B cell (primary cell): ENCODE measurements around the gene UTP3. TPM values are rescaled to one million over a fixed set of nuclear protein-coding genes. Genes with fewer than 3 reads are reported as not detected.

Source experiments
- ATAC-seq: fragments of 200-7000 bp; cut with Tn5 transposase; one replicate; pipeline ENCODE4 v1.10.0; 2021; ENCODE audit warnings: low read depth, mild to moderate bottlenecking, moderate number of reproducible peaks, moderate library complexity
- CTCF ChIA-PET: fragments of 350-600 bp; sonication (Branson Sonifier 250); formaldehyde crosslinking; loops from one replicate; lab custom pipeline; 2021; ENCODE audit warnings: antibody characterized with exemption, inconsistent platforms; lab: Charles Lee
- POLR2A ChIA-PET: fragments of 350-600 bp; sonication (Branson Sonifier 250); formaldehyde crosslinking; loops from one replicate; lab custom pipeline; 2021; ENCODE audit warnings: antibody characterized with exemption; lab: Charles Lee
- DNase-seq: peaks from one replicate; pipeline ENCODE4 v3.0.0; 2013
- H2AFZ ChIP-seq: 2 replicates; pipeline ENCODE4 v1.6.1; 2012; ENCODE audit warnings: mild to moderate bottlenecking, low read depth, low read length; ENCODE audit not compliant: insufficient read depth, poor library complexity, severe bottlenecking
- H3K27ac ChIP-seq, 2 donors: 1 replicate in 1 of 2; 2 replicates in 1 of 2; pipeline ENCODE4 v1.5.1; 2012 to 2013; ENCODE audit warnings: low read length in 2 of 2, mild to moderate bottlenecking in 2 of 2, moderate library complexity in 1 of 2
- H3K27me3 ChIP-seq, 4 experiments: fragments of 200-600 bp in 1 of 4; sonication (generic) in 1 of 4; replicated peaks in 1 of 4; 1 replicate in 2 of 4; 2 replicates in 2 of 4; pipeline versions ENCODE4 v1.6.1 to v1.7.0; 2013 to 2016; ENCODE audit warnings: low read length in 3 of 4, mild to moderate bottlenecking in 2 of 4, mixed read lengths in 1 of 4, moderate library complexity in 1 of 4; ENCODE audit not compliant: insufficient read depth in 4 of 4, control insufficient read depth in 3 of 4; ENCODE audit errors: control extremely low read depth in 1 of 4
- H3K36me3 ChIP-seq, 2 experiments: replicated peaks in 1 of 2; 1 replicate in 1 of 2; 2 replicates in 1 of 2; pipeline versions ENCODE4 v1.6.1 to v1.7.1; 2013; ENCODE audit warnings: low read length in 1 of 2; ENCODE audit not compliant: insufficient read depth in 2 of 2, control insufficient read depth in 1 of 2; ENCODE audit errors: control extremely low read depth in 1 of 2, extremely low read depth in 1 of 2
- H3K4me1 ChIP-seq, 2 donors: fragments of 200-600 bp in 1 of 2; sonication (generic) in 1 of 2; 1 replicate in 1 of 2; 2 replicates in 1 of 2; pipeline versions ENCODE4 v1.5.1 to v1.6.1; 2013 to 2017; ENCODE audit warnings: low read length in 2 of 2; ENCODE audit not compliant: control insufficient read depth in 2 of 2, insufficient read depth in 2 of 2
- H3K4me2 ChIP-seq: replicated peaks from 2 replicates; pipeline ENCODE3; 2012; ENCODE audit warnings: mild to moderate bottlenecking, low read depth, low read length; ENCODE audit not compliant: poor library complexity, severe bottlenecking
- H3K4me3 ChIP-seq, 5 experiments: fragments of 200-600 bp in 1 of 5; sonication (generic) in 1 of 5; 1 replicate in 3 of 5; 2 replicates in 2 of 5; pipeline versions ENCODE4 v1.5.1 to v1.7.0; 2011 to 2016; ENCODE audit warnings: low read length in 4 of 5, mild to moderate bottlenecking in 4 of 5, low read depth in 2 of 5, control low read depth in 1 of 5, moderate library complexity in 1 of 5; ENCODE audit not compliant: insufficient read depth in 1 of 5; ENCODE audit errors: control extremely low read depth in 1 of 5, extremely low read depth in 1 of 5
- H3K79me2 ChIP-seq: fragments of 200-600 bp; sonication (generic); one replicate; pipeline ENCODE4 v1.6.0; 2016; ENCODE audit warnings: low read length; ENCODE audit not compliant: control insufficient read depth, insufficient read depth
- H3K9ac ChIP-seq: fragments of 200-600 bp; sonication (generic); 2 replicates; pipeline ENCODE4 v1.6.1; 2017; ENCODE audit warnings: mild to moderate bottlenecking, low read length, moderate library complexity
- H3K9me3 ChIP-seq, 3 donors: one replicate each; pipeline versions ENCODE4 v1.6.1 to v1.7.1; 2013; ENCODE audit warnings: low read length in 2 of 3; ENCODE audit not compliant: control insufficient read depth in 2 of 3, insufficient read depth in 1 of 3; ENCODE audit errors: control extremely low read depth in 1 of 3
- H4K20me1 ChIP-seq: 2 replicates; pipeline ENCODE4 v1.6.0; 2012; ENCODE audit warnings: mild to moderate bottlenecking, low read length; ENCODE audit not compliant: insufficient read depth, control insufficient read depth, poor library complexity, severe bottlenecking
- H3K27ac Mint-ChIP-seq: one replicate; pipeline ENCODE4 v1.8.0; 2021; ENCODE audit warnings: mixed read lengths
- H3K27me3 Mint-ChIP-seq: one replicate; pipeline ENCODE4 v1.8.0; 2021; ENCODE audit warnings: mixed read lengths
- H3K4me1 Mint-ChIP-seq: one replicate; pipeline ENCODE4 v1.8.0; 2021; ENCODE audit warnings: mixed read lengths
- H3K4me3 Mint-ChIP-seq: one replicate; pipeline ENCODE4 v1.8.0; 2021; ENCODE audit warnings: mixed read lengths
- H3K9me3 Mint-ChIP-seq: one replicate; pipeline ENCODE4 v1.8.0; 2022; ENCODE audit warnings: mixed read lengths; ENCODE audit not compliant: insufficient read depth
- CTCF ChIP-seq: fragments of 200-600 bp; IDR thresholded peaks from one replicate; pipeline ENCODE4 v1.8.0; 2022; ENCODE audit warnings: antibody characterized with exemption, mild to moderate bottlenecking
- EZH2 ChIP-seq: IDR thresholded peaks from 2 replicates; pipeline ENCODE4 v1.6.1; 2012; ENCODE audit warnings: borderline replicate concordance, low read depth, mild to moderate bottlenecking, moderate library complexity, low read length; ENCODE audit not compliant: insufficient read depth, poor library complexity, severe bottlenecking
- WGBS: methylation state at CpG from one replicate; pipeline ENCODE4 v1.1.5; 2013; ENCODE audit warnings: missing lambda C conversion rate; ENCODE audit not compliant: insufficient coverage; 5-methylcytosine and 5-hydroxymethylcytosine counted together
- intact Hi-C: fragments of 100-400 bp; cut with micrococcal nuclease; formaldehyde crosslinking; loops from one replicate; pipeline ENCODE4 v1.10.0; 2022
- polyA plus RNA-seq: library from polyadenylated mRNA; depleted of rRNA; stranded (reverse); fragments of >200 nt; gene quantifications from 2 replicates; pipeline ENCODE4 v1.2.3, GENCODE V29; 2012
- total RNA-seq, 2 donors: library from RNA; stranded (reverse); fragments of 120-200 nt in 1 of 2; gene quantifications; 1 replicate in 1 of 2; 2 replicates in 1 of 2; pipeline versions ENCODE4 v1.2.3 to v1.2.4, GENCODE V29; 2013 to 2022

Gene UTP3
- total and polyA plus RNA-seq, 2 donors (not counting 1 experiment from before 2014, with no cell fraction given): 6.2 to 42.2 TPM

- Histone ChIP-seq H3K27me3 (no peaks in the 10 kb centered on the region), H3K9ac (peak overlapping the region; percentile 96), H4K20me1 (no peaks in the 10 kb centered on the region), H3K4me2 (peak overlapping the region; percentile 88), H3K4me3 (peak overlapping the region; percentile 66 to 97 (median 92)), H2AFZ (peak overlapping the region; percentile 96), H3K79me2 (peaks cover 18% of the 10 kb centered on the region), H3K27ac (peak overlapping the region; percentile 96 to 98), H3K9me3 (no peaks in the 10 kb centered on the region), H3K4me1 (peaks cover 24 to 32% of the 10 kb centered on the region in 2 donors), H3K36me3 (no peaks in the 10 kb centered on the region)
- peaks cover 38% of the 10 kb centered on the region for H3K4me1 Mint-ChIP-seq
- ATAC-seq (no peak), DNase-seq (no peak)
- peak overlapping the region; percentile 100 for H3K27ac Mint-ChIP-seq
- ChIA-PET POLR2A (interaction anchor here (0.8 to 2.2 kb wide), 3 partner anchors 17 to 35 kb away, joined by 3 to 13 read pairs (median 5); no protein-coding TSS in a partner anchor), CTCF (interaction anchor here (0.5 to 4.1 kb wide), 11 partner anchors 10 to 47 kb away, joined by 3 to 21 read pairs (median 4); no protein-coding TSS in a partner anchor)
- H3K27me3 Mint-ChIP-seq: no peaks in the 10 kb centered on the region
- no peaks in the 10 kb centered on the region for H3K9me3 Mint-ChIP-seq
- WGBS: 66% methylated on average over 8 of the region's 13 CpGs
- peak overlapping the region; percentile 100 for H3K4me3 Mint-ChIP-seq
- intact Hi-C loops: loop anchor here (5.0 kb wide), 1 partner anchor 150 kb away; the partner anchor contains the start of gene GRSF1
- no peak for TF ChIP-seq EZH2
- TF ChIP-seq CTCF: no peak
Measured at GRCh38 chr4:70687392-70687791, 940 bp upstream of the UTP3 start.

DNA sequence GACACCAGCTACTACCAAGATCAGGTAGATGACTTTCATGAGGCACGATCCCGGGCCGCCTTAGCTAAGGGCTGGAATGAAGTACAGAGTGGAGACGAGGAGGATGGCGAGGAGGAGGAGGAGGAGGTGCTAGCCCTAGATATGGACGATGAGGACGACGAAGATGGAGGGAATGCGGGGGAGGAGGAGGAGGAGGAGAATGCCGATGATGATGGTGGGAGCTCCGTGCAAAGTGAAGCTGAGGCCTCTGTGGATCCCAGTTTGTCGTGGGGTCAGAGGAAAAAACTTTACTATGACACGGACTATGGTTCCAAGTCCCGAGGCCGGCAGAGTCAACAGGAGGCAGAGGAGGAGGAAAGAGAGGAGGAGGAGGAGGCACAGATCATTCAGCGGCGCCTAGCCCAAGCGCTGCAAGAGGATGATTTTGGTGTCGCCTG, 481 bp downstream of the UTP3 start:
- Mint-ChIP-seq H3K4me3 (peak overlapping the region; percentile 100), H3K27me3 (no peaks in the 10 kb centered on the region), H3K4me1 (peaks cover 39% of the 10 kb centered on the region), H3K27ac (peak overlapping the region; percentile 100), H3K9me3 (no peaks in the 10 kb centered on the region)
- TF ChIP-seq CTCF (no peak), EZH2 (no peak)
- DNase-seq (no peak), ATAC-seq (no peak)
- no peaks in the 10 kb centered on the region for H4K20me1 ChIP-seq
- H3K9me3 ChIP-seq: no peaks in the 10 kb centered on the region
- H3K27me3 ChIP-seq: no peaks in the 10 kb centered on the region
- peaks cover 24 to 32% of the 10 kb centered on the region in 2 donors for H3K4me1 ChIP-seq
- peak overlapping the region; percentile 96 for H3K9ac ChIP-seq
- peaks cover 18% of the 10 kb centered on the region for H3K79me2 ChIP-seq
- peak overlapping the region; percentile 66 to 97 (median 92) for H3K4me3 ChIP-seq
- no peaks in the 10 kb centered on the region for H3K36me3 ChIP-seq
- ChIA-PET CTCF (interaction anchor here (0.7 to 6.5 kb wide), 15 partner anchors 9 to 321 kb away, joined by 3 to 59 read pairs (median 7); partner anchors contain the start of gene DCK), POLR2A (interaction anchor here (1.7 to 2.2 kb wide), 3 partner anchors 15 to 46 kb away, joined by 7 to 13 read pairs (median 11); no protein-coding TSS in a partner anchor)
- peak overlapping the region; percentile 88 for H3K4me2 ChIP-seq
- intact Hi-C loops: loop anchor here (1.0 to 5.0 kb wide), 6 partner anchors 11 to 308 kb away; partner anchors contain the start of gene GRSF1
- peak overlapping the region; percentile 96 for H2AFZ ChIP-seq
- H3K27ac ChIP-seq: peak overlapping the region; percentile 96 to 98
- 4% methylated on average over 18 of the region's 19 CpGs for whole genome bisulfite sequencing
